ENCODE data around the gene SURF1. TPM values are rescaled to one million over a fixed set of nuclear protein-coding genes. Genes with fewer than 3 reads are reported as not detected.
A peak's percentile ranks its signal among the peaks of the same experiment; 100 is the strongest.

Gene SURF1
- total RNA-seq, 1 experiment from 2014 or later = 71.7 TPM

DNA sequence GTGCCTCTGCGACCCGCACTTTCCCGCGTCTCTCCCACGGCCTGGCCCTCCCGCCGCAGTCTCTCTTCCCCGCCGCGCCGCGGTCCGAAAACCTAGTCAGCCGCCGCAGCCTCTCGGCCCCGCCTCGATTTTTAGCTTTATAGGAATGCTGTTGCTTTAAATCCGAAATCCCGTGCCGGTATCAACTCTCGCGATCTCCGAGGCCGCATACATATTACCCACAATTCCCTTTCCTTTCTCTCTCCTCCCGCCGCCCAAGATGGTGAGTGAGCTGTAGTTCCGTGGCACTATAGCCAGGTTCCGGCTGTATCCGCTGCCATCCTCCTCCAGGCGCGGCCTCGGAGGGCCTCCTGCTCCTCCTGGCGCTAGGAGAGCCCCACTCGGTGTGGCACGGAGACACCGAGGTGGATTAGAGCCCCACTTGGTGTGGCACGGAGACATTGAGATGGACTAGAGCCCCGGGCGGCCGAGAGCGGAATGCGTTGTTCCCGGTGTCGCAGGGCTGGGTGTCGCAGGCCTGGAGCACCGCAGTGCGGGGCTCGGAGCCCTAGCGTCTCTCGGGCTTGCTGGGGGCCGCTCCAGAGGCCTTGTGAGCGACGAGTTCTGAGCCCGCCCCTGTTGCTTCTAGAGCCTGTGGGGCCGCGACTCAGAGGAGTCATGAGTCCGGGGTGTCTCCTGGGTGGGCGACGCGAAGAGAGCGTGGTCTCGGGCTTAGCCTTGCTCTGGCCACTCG lies 8.1 kb downstream of the SURF1 start, which contains the start of the genes MED22 and RPL7A (continued):
- TF ChIP-seq, protein P1, sequence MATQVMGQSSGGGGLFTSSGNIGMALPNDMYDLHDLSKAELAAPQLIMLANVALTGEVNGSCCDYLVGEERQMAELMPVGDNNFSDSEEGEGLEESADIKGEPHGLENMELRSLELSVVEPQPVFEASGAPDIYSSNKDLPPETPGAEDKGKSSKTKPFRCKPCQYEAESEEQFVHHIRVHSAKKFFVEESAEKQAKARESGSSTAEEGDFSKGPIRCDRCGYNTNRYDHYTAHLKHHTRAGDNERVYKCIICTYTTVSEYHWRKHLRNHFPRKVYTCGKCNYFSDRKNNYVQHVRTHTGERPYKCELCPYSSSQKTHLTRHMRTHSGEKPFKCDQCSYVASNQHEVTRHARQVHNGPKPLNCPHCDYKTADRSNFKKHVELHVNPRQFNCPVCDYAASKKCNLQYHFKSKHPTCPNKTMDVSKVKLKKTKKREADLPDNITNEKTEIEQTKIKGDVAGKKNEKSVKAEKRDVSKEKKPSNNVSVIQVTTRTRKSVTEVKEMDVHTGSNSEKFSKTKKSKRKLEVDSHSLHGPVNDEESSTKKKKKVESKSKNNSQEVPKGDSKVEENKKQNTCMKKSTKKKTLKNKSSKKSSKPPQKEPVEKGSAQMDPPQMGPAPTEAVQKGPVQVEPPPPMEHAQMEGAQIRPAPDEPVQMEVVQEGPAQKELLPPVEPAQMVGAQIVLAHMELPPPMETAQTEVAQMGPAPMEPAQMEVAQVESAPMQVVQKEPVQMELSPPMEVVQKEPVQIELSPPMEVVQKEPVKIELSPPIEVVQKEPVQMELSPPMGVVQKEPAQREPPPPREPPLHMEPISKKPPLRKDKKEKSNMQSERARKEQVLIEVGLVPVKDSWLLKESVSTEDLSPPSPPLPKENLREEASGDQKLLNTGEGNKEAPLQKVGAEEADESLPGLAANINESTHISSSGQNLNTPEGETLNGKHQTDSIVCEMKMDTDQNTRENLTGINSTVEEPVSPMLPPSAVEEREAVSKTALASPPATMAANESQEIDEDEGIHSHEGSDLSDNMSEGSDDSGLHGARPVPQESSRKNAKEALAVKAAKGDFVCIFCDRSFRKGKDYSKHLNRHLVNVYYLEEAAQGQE (IDR thresholded peaks at IDR 0.05; ENCODE audit: low read depth) = no peak
- TF ChIP-seq EZH2phosphoT487 (IDR thresholded peaks at IDR 0.05; ENCODE audit: borderline replicate concordance) (no peak), ZFX (IDR thresholded peaks at IDR 0.05) (peak; percentile 55; the same call in 1 of the 2 replicates), JUND (IDR thresholded peaks at IDR 0.05) (no peak), EZH2 (IDR thresholded peaks at IDR 0.05) (no peak), EGR1 (IDR thresholded peaks at IDR 0.05; ENCODE audit: low read depth) (no peak), CBX3 (IDR thresholded peaks at IDR 0.05; ENCODE audit: low read depth) (no peak)
- TF ChIP-seq, protein P2, sequence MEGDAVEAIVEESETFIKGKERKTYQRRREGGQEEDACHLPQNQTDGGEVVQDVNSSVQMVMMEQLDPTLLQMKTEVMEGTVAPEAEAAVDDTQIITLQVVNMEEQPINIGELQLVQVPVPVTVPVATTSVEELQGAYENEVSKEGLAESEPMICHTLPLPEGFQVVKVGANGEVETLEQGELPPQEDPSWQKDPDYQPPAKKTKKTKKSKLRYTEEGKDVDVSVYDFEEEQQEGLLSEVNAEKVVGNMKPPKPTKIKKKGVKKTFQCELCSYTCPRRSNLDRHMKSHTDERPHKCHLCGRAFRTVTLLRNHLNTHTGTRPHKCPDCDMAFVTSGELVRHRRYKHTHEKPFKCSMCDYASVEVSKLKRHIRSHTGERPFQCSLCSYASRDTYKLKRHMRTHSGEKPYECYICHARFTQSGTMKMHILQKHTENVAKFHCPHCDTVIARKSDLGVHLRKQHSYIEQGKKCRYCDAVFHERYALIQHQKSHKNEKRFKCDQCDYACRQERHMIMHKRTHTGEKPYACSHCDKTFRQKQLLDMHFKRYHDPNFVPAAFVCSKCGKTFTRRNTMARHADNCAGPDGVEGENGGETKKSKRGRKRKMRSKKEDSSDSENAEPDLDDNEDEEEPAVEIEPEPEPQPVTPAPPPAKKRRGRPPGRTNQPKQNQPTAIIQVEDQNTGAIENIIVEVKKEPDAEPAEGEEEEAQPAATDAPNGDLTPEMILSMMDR (IDR thresholded peaks at IDR 0.05 in 2 of 3, conservative IDR thresholded peaks at IDR 0.05 in 1 of 3; ENCODE audit: borderline replicate concordance in 1 of 3, insufficient read depth in 1 of 3, low read depth in 2 of 3, low read length in 2 of 3) = no peak
- TF ChIP-seq, protein P3, sequence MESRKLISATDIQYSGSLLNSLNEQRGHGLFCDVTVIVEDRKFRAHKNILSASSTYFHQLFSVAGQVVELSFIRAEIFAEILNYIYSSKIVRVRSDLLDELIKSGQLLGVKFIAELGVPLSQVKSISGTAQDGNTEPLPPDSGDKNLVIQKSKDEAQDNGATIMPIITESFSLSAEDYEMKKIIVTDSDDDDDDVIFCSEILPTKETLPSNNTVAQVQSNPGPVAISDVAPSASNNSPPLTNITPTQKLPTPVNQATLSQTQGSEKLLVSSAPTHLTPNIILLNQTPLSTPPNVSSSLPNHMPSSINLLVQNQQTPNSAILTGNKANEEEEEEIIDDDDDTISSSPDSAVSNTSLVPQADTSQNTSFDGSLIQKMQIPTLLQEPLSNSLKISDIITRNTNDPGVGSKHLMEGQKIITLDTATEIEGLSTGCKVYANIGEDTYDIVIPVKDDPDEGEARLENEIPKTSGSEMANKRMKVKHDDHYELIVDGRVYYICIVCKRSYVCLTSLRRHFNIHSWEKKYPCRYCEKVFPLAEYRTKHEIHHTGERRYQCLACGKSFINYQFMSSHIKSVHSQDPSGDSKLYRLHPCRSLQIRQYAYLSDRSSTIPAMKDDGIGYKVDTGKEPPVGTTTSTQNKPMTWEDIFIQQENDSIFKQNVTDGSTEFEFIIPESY (IDR thresholded peaks at IDR 0.05; ENCODE audit: extremely low read depth, insufficient replicate concordance, low read length) = peak; percentile 97
- TF ChIP-seq, protein P4, sequence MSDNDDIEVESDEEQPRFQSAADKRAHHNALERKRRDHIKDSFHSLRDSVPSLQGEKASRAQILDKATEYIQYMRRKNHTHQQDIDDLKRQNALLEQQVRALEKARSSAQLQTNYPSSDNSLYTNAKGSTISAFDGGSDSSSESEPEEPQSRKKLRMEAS (IDR thresholded peaks at IDR 0.05) = no peak

Measured in HCT116 (cell line).